ENCODE data around the gene LILRA5. TPM values are rescaled to one million over a fixed set of nuclear protein-coding genes. Genes with fewer than 3 reads are reported as not detected.

Gene LILRA5
- polyA plus RNA-seq, 1 donor from 2014 or later, result not detected

DNA sequence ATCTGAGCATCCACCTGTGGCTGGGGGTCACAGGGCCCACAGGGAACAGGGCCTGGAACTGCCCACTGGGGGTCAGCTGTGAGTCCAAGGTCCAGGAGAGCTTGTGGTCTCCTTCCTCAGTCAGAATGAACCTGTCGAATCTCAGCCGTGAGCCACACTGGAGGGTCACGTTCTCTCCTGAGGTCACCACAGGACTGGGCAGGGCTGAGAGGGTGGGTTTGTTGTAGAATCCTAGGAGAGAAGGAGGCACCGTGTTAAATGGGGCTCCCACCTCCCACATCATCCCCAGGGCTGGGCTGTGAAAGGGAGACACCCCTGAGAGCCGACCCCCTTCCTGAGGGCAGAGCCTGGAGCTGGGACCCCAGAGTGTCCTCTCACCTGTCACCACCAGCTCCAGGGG, 1.5 kb downstream of the LILRA5 start:
- Histone ChIP-seq H3K9ac (ENCODE audit: low read length) (no peak overlapping the region), H3K9me2 (ENCODE audit: insufficient read depth, low read length) (no peaks in the 10 kb centered on the region), H3F3A (ENCODE audit: insufficient read depth, low read length, poor library complexity, severe bottlenecking) (no peaks in the 10 kb centered on the region), H3K36me3 (ENCODE audit: insufficient read depth, low read length) (no peaks in the 10 kb centered on the region), H3K4me2 (ENCODE audit: low read length) (no peak overlapping the region), H2AFZ (ENCODE audit: low read depth, low read length) (no peak overlapping the region), H3K27me3 (ENCODE audit: insufficient read depth, low read depth, low read length) (no peaks in the 10 kb centered on the region), H3K9me3 (ENCODE audit: low read length) (no peaks in the 10 kb centered on the region), H4K20me1 (ENCODE audit: insufficient read depth) (no peaks in the 10 kb centered on the region), H3K4me3 (ENCODE audit: low read length) (no peak overlapping the region), H3K79me2 (replicated peaks; ENCODE audit: insufficient read depth, low read length) (no peaks in the 10 kb centered on the region), H3K27ac (ENCODE audit: low read length) (no peak overlapping the region)
- TF ChIP-seq SMC3 (conservative IDR thresholded peaks at IDR 0.05; ENCODE audit: poor library complexity) (no peak), EP300 (conservative IDR thresholded peaks at IDR 0.05; ENCODE audit: poor library complexity, severe bottlenecking) (no peak), EZH2 (IDR thresholded peaks at IDR 0.05; ENCODE audit: borderline replicate concordance, insufficient read depth, low read length, poor library complexity, severe bottlenecking) (no peak), TAF1 (IDR thresholded peaks at IDR 0.05; ENCODE audit: low read depth) (no peak), POLR2AphosphoS5 (IDR thresholded peaks at IDR 0.05) (no peak), MXI1 (conservative IDR thresholded peaks at IDR 0.05; ENCODE audit: poor library complexity, severe bottlenecking) (no peak), RAD21 (conservative IDR thresholded peaks at IDR 0.05) (no peak)
- TF ChIP-seq, protein P1, sequence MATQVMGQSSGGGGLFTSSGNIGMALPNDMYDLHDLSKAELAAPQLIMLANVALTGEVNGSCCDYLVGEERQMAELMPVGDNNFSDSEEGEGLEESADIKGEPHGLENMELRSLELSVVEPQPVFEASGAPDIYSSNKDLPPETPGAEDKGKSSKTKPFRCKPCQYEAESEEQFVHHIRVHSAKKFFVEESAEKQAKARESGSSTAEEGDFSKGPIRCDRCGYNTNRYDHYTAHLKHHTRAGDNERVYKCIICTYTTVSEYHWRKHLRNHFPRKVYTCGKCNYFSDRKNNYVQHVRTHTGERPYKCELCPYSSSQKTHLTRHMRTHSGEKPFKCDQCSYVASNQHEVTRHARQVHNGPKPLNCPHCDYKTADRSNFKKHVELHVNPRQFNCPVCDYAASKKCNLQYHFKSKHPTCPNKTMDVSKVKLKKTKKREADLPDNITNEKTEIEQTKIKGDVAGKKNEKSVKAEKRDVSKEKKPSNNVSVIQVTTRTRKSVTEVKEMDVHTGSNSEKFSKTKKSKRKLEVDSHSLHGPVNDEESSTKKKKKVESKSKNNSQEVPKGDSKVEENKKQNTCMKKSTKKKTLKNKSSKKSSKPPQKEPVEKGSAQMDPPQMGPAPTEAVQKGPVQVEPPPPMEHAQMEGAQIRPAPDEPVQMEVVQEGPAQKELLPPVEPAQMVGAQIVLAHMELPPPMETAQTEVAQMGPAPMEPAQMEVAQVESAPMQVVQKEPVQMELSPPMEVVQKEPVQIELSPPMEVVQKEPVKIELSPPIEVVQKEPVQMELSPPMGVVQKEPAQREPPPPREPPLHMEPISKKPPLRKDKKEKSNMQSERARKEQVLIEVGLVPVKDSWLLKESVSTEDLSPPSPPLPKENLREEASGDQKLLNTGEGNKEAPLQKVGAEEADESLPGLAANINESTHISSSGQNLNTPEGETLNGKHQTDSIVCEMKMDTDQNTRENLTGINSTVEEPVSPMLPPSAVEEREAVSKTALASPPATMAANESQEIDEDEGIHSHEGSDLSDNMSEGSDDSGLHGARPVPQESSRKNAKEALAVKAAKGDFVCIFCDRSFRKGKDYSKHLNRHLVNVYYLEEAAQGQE (IDR thresholded peaks at IDR 0.05; ENCODE audit: borderline replicate concordance), result no peak
- TF ChIP-seq, protein P2, sequence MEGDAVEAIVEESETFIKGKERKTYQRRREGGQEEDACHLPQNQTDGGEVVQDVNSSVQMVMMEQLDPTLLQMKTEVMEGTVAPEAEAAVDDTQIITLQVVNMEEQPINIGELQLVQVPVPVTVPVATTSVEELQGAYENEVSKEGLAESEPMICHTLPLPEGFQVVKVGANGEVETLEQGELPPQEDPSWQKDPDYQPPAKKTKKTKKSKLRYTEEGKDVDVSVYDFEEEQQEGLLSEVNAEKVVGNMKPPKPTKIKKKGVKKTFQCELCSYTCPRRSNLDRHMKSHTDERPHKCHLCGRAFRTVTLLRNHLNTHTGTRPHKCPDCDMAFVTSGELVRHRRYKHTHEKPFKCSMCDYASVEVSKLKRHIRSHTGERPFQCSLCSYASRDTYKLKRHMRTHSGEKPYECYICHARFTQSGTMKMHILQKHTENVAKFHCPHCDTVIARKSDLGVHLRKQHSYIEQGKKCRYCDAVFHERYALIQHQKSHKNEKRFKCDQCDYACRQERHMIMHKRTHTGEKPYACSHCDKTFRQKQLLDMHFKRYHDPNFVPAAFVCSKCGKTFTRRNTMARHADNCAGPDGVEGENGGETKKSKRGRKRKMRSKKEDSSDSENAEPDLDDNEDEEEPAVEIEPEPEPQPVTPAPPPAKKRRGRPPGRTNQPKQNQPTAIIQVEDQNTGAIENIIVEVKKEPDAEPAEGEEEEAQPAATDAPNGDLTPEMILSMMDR (IDR thresholded peaks at IDR 0.05; ENCODE audit: poor library complexity, severe bottlenecking), result no peak

DNA sequence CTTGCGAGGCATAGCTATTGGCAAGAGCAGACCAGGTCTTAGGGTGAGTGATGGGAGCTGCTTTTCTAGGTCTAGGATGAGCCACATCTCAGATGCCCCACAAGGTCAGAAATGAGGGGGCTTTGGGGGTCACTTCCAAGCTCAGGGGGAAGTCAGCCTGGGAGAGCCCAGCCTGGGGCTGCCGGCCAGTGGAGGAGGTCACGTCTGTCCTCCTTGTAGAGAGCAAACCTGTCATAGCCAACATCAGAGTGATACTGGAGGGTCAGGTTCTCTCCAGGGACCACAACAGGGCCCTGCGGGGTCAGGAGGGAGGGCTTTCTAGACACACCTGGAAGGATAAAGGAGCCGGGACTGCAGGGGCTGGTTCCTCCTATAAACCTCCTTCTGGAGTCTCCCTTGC, 2.4 kb downstream of the LILRA5 start:
- no peaks in the 10 kb centered on the region for H3K9me2 ChIP-seq (ENCODE audit: insufficient read depth, low read length)
- H3K4me3 ChIP-seq (ENCODE audit: low read length), result no peak overlapping the region
- no peak overlapping the region for H2AFZ ChIP-seq (ENCODE audit: low read depth, low read length)
- no peaks in the 10 kb centered on the region for H4K20me1 ChIP-seq (ENCODE audit: insufficient read depth)
- no peaks in the 10 kb centered on the region for H3K36me3 ChIP-seq (ENCODE audit: insufficient read depth, low read length)
- no peaks in the 10 kb centered on the region for H3K9me3 ChIP-seq (ENCODE audit: low read length)
- H3K79me2 ChIP-seq (replicated peaks; ENCODE audit: insufficient read depth, low read length), result no peaks in the 10 kb centered on the region
- H3K4me2 ChIP-seq (ENCODE audit: low read length), result no peak overlapping the region
- H3F3A ChIP-seq (ENCODE audit: insufficient read depth, low read length, poor library complexity, severe bottlenecking), result no peaks in the 10 kb centered on the region
- no peak overlapping the region for H3K9ac ChIP-seq (ENCODE audit: low read length)
- no peak overlapping the region for H3K27ac ChIP-seq (ENCODE audit: low read length)
- TF ChIP-seq MXI1 (conservative IDR thresholded peaks at IDR 0.05; ENCODE audit: poor library complexity, severe bottlenecking) (no peak), POLR2AphosphoS5 (IDR thresholded peaks at IDR 0.05) (no peak), EP300 (conservative IDR thresholded peaks at IDR 0.05; ENCODE audit: poor library complexity, severe bottlenecking) (no peak), SMC3 (conservative IDR thresholded peaks at IDR 0.05; ENCODE audit: poor library complexity) (no peak), TAF1 (IDR thresholded peaks at IDR 0.05; ENCODE audit: low read depth) (no peak), RAD21 (conservative IDR thresholded peaks at IDR 0.05) (no peak), EZH2 (IDR thresholded peaks at IDR 0.05; ENCODE audit: borderline replicate concordance, insufficient read depth, low read length, poor library complexity, severe bottlenecking) (no peak)
- TF ChIP-seq, protein P2 (IDR thresholded peaks at IDR 0.05; ENCODE audit: poor library complexity, severe bottlenecking), result no peak
- TF ChIP-seq, protein P1 (IDR thresholded peaks at IDR 0.05; ENCODE audit: borderline replicate concordance), result no peak
- no peaks in the 10 kb centered on the region for H3K27me3 ChIP-seq (ENCODE audit: insufficient read depth, low read depth, low read length)
